HT-29 (cell line): ENCODE data around the gene SNRNP70. TPM values are rescaled to one million over a fixed set of nuclear protein-coding genes. Genes with fewer than 3 reads are reported as not detected.

Source experiments
- small RNA-seq: library from RNA; depleted of rRNA; stranded (forward); fragments of <200 nt; gene quantifications from one replicate; pipeline ENCODE3, GENCODE V24; 2014
- total RNA-seq: library from RNA; depleted of rRNA; stranded (reverse); fragments of >200 nt; shearing (Covaris generic); gene quantifications from 2 replicates; pipeline ENCODE4 v1.2.3, GENCODE V29; 2014; rRNA removed

Gene SNRNP70
- total RNA-seq, 1 experiment from 2014 or later, result 994 TPM

Small RNA genes within 50 kb of the gene (small RNA-seq; reads per million reads assigned to genes)
- not detected for gene RN7SL708P

Other genes with a start within 250 kb of the SNRNP70 start
- not detected in 2 replicates for gene HSD17B14, start 249.0 kb upstream of the SNRNP70 start, total RNA-seq
- 3.9 and 5.4 TPM in 2 replicates for gene PLEKHA4, start 216.8 kb upstream of the SNRNP70 start, total RNA-seq
- gene PPP1R15A, start 213.0 kb upstream of the SNRNP70 start, total RNA-seq, result 152 and 165 TPM in 2 replicates
- not detected in 2 replicates for gene TULP2, start 186.7 kb upstream of the SNRNP70 start, total RNA-seq
- gene NUCB1, start 185.1 kb upstream of the SNRNP70 start, total RNA-seq, result 160 and 185 TPM in 2 replicates
- 0.10 and 0.42 TPM in 2 replicates for gene DHDH, start 151.8 kb upstream of the SNRNP70 start, total RNA-seq
- gene BAX, start 130.6 kb upstream of the SNRNP70 start, total RNA-seq, result 185 and 213 TPM in 2 replicates
- gene FTL, start 120.1 kb upstream of the SNRNP70 start, total RNA-seq, result 5,979 and 6,365 TPM in 2 replicates
- 67.1 and 71.5 TPM in 2 replicates for gene GYS1, start 92.1 kb upstream of the SNRNP70 start, total RNA-seq
- gene RUVBL2, start 91.6 kb upstream of the SNRNP70 start, total RNA-seq, result 562 and 566 TPM in 2 replicates
- not detected in 2 replicates for gene LHB, start 68.4 kb upstream of the SNRNP70 start, total RNA-seq
- not detected in 2 replicates for gene CGB3, start 61.1 kb upstream of the SNRNP70 start, total RNA-seq
- gene CGB2, start 53.6 kb upstream of the SNRNP70 start, total RNA-seq, result not detected in 2 replicates
- gene CGB1, start 48.6 kb upstream of the SNRNP70 start, total RNA-seq, result 1.5 TPM in 1 of 2 replicates, not detected in the other
- not detected in 2 replicates for gene CGB5, start 41.6 kb upstream of the SNRNP70 start, total RNA-seq
- gene CGB8, start 36.3 kb upstream of the SNRNP70 start, total RNA-seq, result not detected in 2 replicates
- gene CGB7, start 27.7 kb upstream of the SNRNP70 start, total RNA-seq, result not detected in 2 replicates
- gene NTF4, start 20.6 kb upstream of the SNRNP70 start, total RNA-seq, result 0.29 TPM in 1 of 2 replicates, not detected in the other
- not detected in 2 replicates for gene KCNA7, start 12.8 kb upstream of the SNRNP70 start, total RNA-seq
- 12.0 and 19.9 TPM in 2 replicates for gene LIN7B, start 28.9 kb downstream of the SNRNP70 start, total RNA-seq
- gene C19orf73, start 33.7 kb downstream of the SNRNP70 start, total RNA-seq, result 5.9 and 6.0 TPM in 2 replicates
- gene PPFIA3, start 34.1 kb downstream of the SNRNP70 start, total RNA-seq, result 22.9 and 30.1 TPM in 2 replicates
- gene HRC, start 69.9 kb downstream of the SNRNP70 start, total RNA-seq, result 0.08 TPM in 1 of 2 replicates, not detected in the other
- gene TRPM4, start 72.3 kb downstream of the SNRNP70 start, total RNA-seq, result 28.7 and 33.7 TPM in 2 replicates
- 0.26 TPM in 1 of 2 replicates, not detected in the other for gene SLC6A16, start 239.7 kb downstream of the SNRNP70 start, total RNA-seq
- gene CD37, start 250.0 kb downstream of the SNRNP70 start, total RNA-seq, result not detected in 2 replicates